GM12878 (cell line): ENCODE data around the gene PPIC. TPM values are rescaled to one million over a fixed set of nuclear protein-coding genes. Genes with fewer than 3 reads are reported as not detected.

Experiments used
- ATAC-seq: fragments of 200-7000 bp; cut with Tn5 transposase; 3 replicates; pipeline ENCODE4 v1.9.1; 2020; ENCODE audit warnings: mild to moderate bottlenecking, moderate library complexity
- BruUV-seq: library from RNA; stranded (reverse); fragments of 400-500 nt; replicated peaks from 2 replicates; lab custom pipeline; 2021; lab: Mats Ljungman, UMichigan
- CTCF ChIA-PET: fragments of 300-600 bp; sonication (Branson Sonifier 250); formaldehyde crosslinking; extraction: SDS; loops from one replicate; lab custom pipeline; 2021; ENCODE audit warnings: inconsistent platforms; lab: Yijun Ruan, JAX
- POLR2A ChIA-PET: fragments of 350-600 bp; formaldehyde crosslinking; extraction: SDS; loops from one replicate; lab custom pipeline; 2021; ENCODE audit warnings: inconsistent platforms; lab: Charles Lee
- RAD21 ChIA-PET: fragments of 300-600 bp; sonication (Branson Sonifier 250); formaldehyde crosslinking; loops from one replicate; lab custom pipeline; 2023; ENCODE audit warnings: antibody characterized with exemption; ENCODE audit not compliant: unreplicated experiment; lab: Charles Lee
- SMC1A ChIA-PET: fragments of 300-600 bp; sonication (Branson Sonifier 250); formaldehyde crosslinking; loops from one replicate; lab custom pipeline; 2023; ENCODE audit not compliant: unreplicated experiment, uncharacterized antibody; lab: Charles Lee
- DNase-seq: peaks from one replicate; pipeline ENCODE4 v3.0.0-alpha.2; 2011; ENCODE audit warnings: low read depth, low spot score
- FAIRE-seq: peaks from 3 replicates; lab custom pipeline; 2011; peaks lifted over from hg19 to GRCh38; lab: Jason Lieb, UNC
- H2AFZ ChIP-seq: 2 replicates; pipeline ENCODE4 v1.6.0; 2011; ENCODE audit warnings: low read depth, low read length, control low read depth; ENCODE audit not compliant: control insufficient read depth
- H3K27ac ChIP-seq: 2 replicates; pipeline ENCODE4 v1.5.1; 2011; ENCODE audit warnings: control low read depth; ENCODE audit not compliant: control insufficient read depth, insufficient read depth
- H3K27me3 ChIP-seq, 2 experiments: replicated peaks in 1 of 2; 2 replicates each; pipeline versions ENCODE4 v1.6.0 to v1.6.1; 2011; ENCODE audit warnings: low read length in 1 of 2; ENCODE audit not compliant: control insufficient read depth in 2 of 2, insufficient read depth in 2 of 2
- H3K36me3 ChIP-seq, 2 experiments: 2 replicates each; pipeline ENCODE4 v1.5.1; 2011; ENCODE audit warnings: low read length in 1 of 2; ENCODE audit not compliant: control insufficient read depth in 2 of 2, insufficient read depth in 2 of 2
- H3K4me1 ChIP-seq: 2 replicates; pipeline ENCODE4 v1.6.1; 2011; ENCODE audit warnings: mild to moderate bottlenecking, low read length, moderate library complexity, mixed read lengths; ENCODE audit not compliant: control insufficient read depth, insufficient read depth
- H3K4me2 ChIP-seq: 2 replicates; pipeline ENCODE4 v1.6.0; 2011; ENCODE audit warnings: control low read depth; ENCODE audit not compliant: control insufficient read depth, insufficient read depth
- H3K4me3 ChIP-seq: fragments of 200-600 bp; sonication (generic); 2 replicates; pipeline ENCODE4 v1.5.1; 2016
- H3K79me2 ChIP-seq: 2 replicates; pipeline ENCODE4 v1.6.0; 2011; ENCODE audit warnings: low read length; ENCODE audit not compliant: control insufficient read depth, insufficient read depth
- H3K9ac ChIP-seq: 2 replicates; pipeline ENCODE4 v1.8.0; 2011; ENCODE audit warnings: low read length, control low read depth, mixed read lengths; ENCODE audit not compliant: control insufficient read depth, insufficient read depth
- H3K9me3 ChIP-seq: replicated peaks from 3 replicates; pipeline ENCODE4 v1.5.1; 2011; ENCODE audit warnings: mild to moderate bottlenecking, low read length; ENCODE audit not compliant: control insufficient read depth, insufficient read depth
- H4K20me1 ChIP-seq: 2 replicates; pipeline ENCODE4 v1.6.0; 2011; ENCODE audit not compliant: control insufficient read depth, insufficient read depth
- CREB1 ChIP-seq: IDR thresholded peaks from 2 replicates; pipeline ENCODE4 v1.6.1; 2012; ENCODE audit warnings: low read depth, mild to moderate bottlenecking, inconsistent platforms
- HCFC1 ChIP-seq: fragments of 150-350 bp; IDR thresholded peaks from 2 replicates; pipeline ENCODE4 v1.6.1; 2014; ENCODE audit warnings: low read length
- HDAC6 ChIP-seq: fragments of 200-600 bp; sonication (generic); IDR thresholded peaks from one replicate; pipeline ENCODE4 v1.8.0; 2017; ENCODE audit warnings: antibody characterized with exemption; ENCODE audit not compliant: unreplicated experiment
- IKZF2 ChIP-seq, 2 experiments: fragments of 450-650 bp; IDR thresholded peaks; 2 replicates each; pipeline ENCODE4 v1.6.1; 2017; ENCODE audit warnings: mild to moderate bottlenecking in 2 of 2, moderate library complexity in 2 of 2
- KAT2A ChIP-seq: conservative IDR thresholded peaks from 2 replicates; pipeline ENCODE4 v1.6.1; 2011; ENCODE audit warnings: low read depth, low read length; ENCODE audit not compliant: control insufficient read depth
- KDM1A ChIP-seq: fragments of 200-600 bp; sonication (generic); IDR thresholded peaks from 2 replicates; pipeline ENCODE4 v1.6.1; 2016; ENCODE audit warnings: borderline replicate concordance
- RBBP5 ChIP-seq: fragments of 200-600 bp; sonication (generic); conservative IDR thresholded peaks from 2 replicates; pipeline ENCODE4 v1.6.1; 2016
- SIN3A ChIP-seq: IDR thresholded peaks from 2 replicates; pipeline ENCODE4 v1.6.1; 2012; ENCODE audit warnings: low read depth, low read length, improper control_type of control experiment
- SKIL ChIP-seq: fragments of 450-650 bp; IDR thresholded peaks from 2 replicates; pipeline ENCODE4 v1.6.1; 2017; ENCODE audit warnings: mild to moderate bottlenecking, low read depth, inconsistent platforms; ENCODE audit not compliant: poor library complexity, severe bottlenecking
- TCF3 ChIP-seq: IDR thresholded peaks from 2 replicates; pipeline ENCODE4 v1.6.1; 2012; ENCODE audit warnings: low read depth, mild to moderate bottlenecking, low read length, borderline replicate concordance; ENCODE audit not compliant: insufficient read depth
- USF2 ChIP-seq: IDR thresholded peaks from 2 replicates; pipeline ENCODE4 v1.6.1; 2011; ENCODE audit warnings: low read depth, low read length, improper control_type of control experiment, borderline replicate concordance
- YBX1 ChIP-seq: fragments of 450-650 bp; IDR thresholded peaks from 2 replicates; pipeline ENCODE4 v1.6.1; 2016; ENCODE audit warnings: antibody characterized with exemption
- ZBTB40 ChIP-seq: fragments of 450-650 bp; IDR thresholded peaks from 2 replicates; pipeline ENCODE4 v1.6.1; 2016; ENCODE audit warnings: mild to moderate bottlenecking, moderate library complexity, borderline replicate concordance
- ZZZ3 ChIP-seq: IDR thresholded peaks from 2 replicates; pipeline ENCODE4 v1.6.1; 2011; ENCODE audit warnings: low read depth; ENCODE audit not compliant: control insufficient read depth, insufficient read length
- WGBS: methylation state at CpG from one replicate; pipeline ENCODE4 v1.1.6; 2016; ENCODE audit warnings: low lambda C conversion rate; ENCODE audit not compliant: insufficient replicate concordance, insufficient coverage; ENCODE audit errors: missing lambda C conversion rate; 5-methylcytosine and 5-hydroxymethylcytosine counted together
- in situ Hi-C: fragments of 300-500 bp; cut with MboI; formaldehyde crosslinking; loops from 9 replicates; pipeline ENCODE4 v1.14.3; 2018; ENCODE audit warnings: mixed read lengths
- intact Hi-C: fragments of 100-400 bp; cut with micrococcal nuclease; formaldehyde crosslinking; loops from one replicate; pipeline ENCODE4 v1.14.2; 2022; ENCODE audit not compliant: unreplicated experiment
- polyA plus RNA-seq, 11 experiments: library from polyadenylated mRNA; depleted of rRNA in 4 of 11; unstranded in 6 of 11; stranded (reverse) in 5 of 11; fragments of >200 nt; fragmentation: Nextera tagmentation in 4 of 11; fragmentation: Illumina TruSeq in 1 of 11; extraction: Ambion mirVana in 4 of 11; extraction: Trizol in 1 of 11; gene quantifications; 1 replicate in 1 of 11; 2 replicates in 10 of 11; pipeline versions ENCODE4 v1.2.1 to v1.2.3, GENCODE V29; 2011 to 2016; ENCODE audit warnings: inconsistent platforms in 2 of 11, missing spikeins in 2 of 11, low read depth in 1 of 11
- total RNA-seq, 4 experiments: library from RNA; depleted of rRNA in 3 of 4; stranded (reverse); fragments of >200 nt in 3 of 4; fragmentation: Illumina TruSeq in 1 of 4; extraction: Trizol in 1 of 4; gene quantifications; 2 replicates each; pipeline versions ENCODE4 v1.2.1 to v1.2.3, GENCODE V29; 2013 to 2021

PPIC gene
- total and polyA plus RNA-seq, 10 of the 15 experiments (the other 5 are each of a cell fraction or from before 2014, with no cell fraction given): 0.12 to 0.21 TPM; not detected in 8

GRCh38 chr5:122978068-122978467 is 58.5 kb downstream of the PPIC start:
- DNase-seq (no peak), FAIRE-seq (no peak), ATAC-seq (no peak)
- H3K4me1 ChIP-seq: no peaks in the 10 kb centered on the region
- in situ Hi-C loops: no loop called here
- WGBS: 58% methylated on average over 2 of the region's 2 CpGs
- H3K27me3 ChIP-seq: no peaks in the 10 kb centered on the region; a peak in 1 of 4 replicates
- no peaks in the 10 kb centered on the region for H3K9me3 ChIP-seq
- H2AFZ ChIP-seq: no peak overlapping the region
- RAD21 ChIA-PET: no interaction called here
- CTCF ChIA-PET: no interaction called here
- no peak for TF ChIP-seq YBX1
- no peak for TF ChIP-seq HCFC1
- no peak for TF ChIP-seq KAT2A
- no peak for TF ChIP-seq IKZF2 (IDR thresholded peaks at IDR 0.05)
- TF ChIP-seq USF2: no peak
- TF ChIP-seq ZZZ3: no peak
- TF ChIP-seq SIN3A: no peak
- TF ChIP-seq RBBP5: no peak
- TF ChIP-seq ZBTB40: no peak
- no peak for TF ChIP-seq SKIL
- no peak for TF ChIP-seq TCF3
- TF ChIP-seq KDM1A: no peak
- no peak for TF ChIP-seq HDAC6
- no peak for TF ChIP-seq CREB1
- no peak overlapping the region for H3K9ac ChIP-seq
- no TSS peak for BruUV-seq
- intact Hi-C loops: no loop called here
- no peak overlapping the region for H3K27ac ChIP-seq
- SMC1A ChIA-PET: no interaction called here
- POLR2A ChIA-PET: no interaction called here
- no peak overlapping the region for H3K4me3 ChIP-seq
- H3K36me3 ChIP-seq: no peaks in the 10 kb centered on the region
- H4K20me1 ChIP-seq: no peaks in the 10 kb centered on the region
- H3K4me2 ChIP-seq: no peak overlapping the region
- H3K79me2 ChIP-seq: no peaks in the 10 kb centered on the region
